Endothelial cell of umbilical vein (primary cell): ENCODE data around the gene LCE2A.

Source experiments
- FOS ChIP-seq: IDR thresholded peaks from 2 replicates; pipeline ENCODE4 v1.6.1; 2011; ENCODE audit warnings: mild to moderate bottlenecking, low read length, moderate library complexity, borderline replicate concordance; ENCODE audit not compliant: insufficient read depth
- POLR2A ChIP-seq: IDR thresholded peaks from 2 replicates; pipeline ENCODE4 v1.6.1; 2012; ENCODE audit warnings: low read depth, mild to moderate bottlenecking, control low read depth, low read length
- TF ChIP-seq, protein P1 (sequence below), 2 donors: IDR thresholded peaks; 1 replicate in 1 of 2; 2 replicates in 1 of 2; pipeline ENCODE4 v1.5.1; 2011; ENCODE audit warnings: low read length in 2 of 2, mild to moderate bottlenecking in 2 of 2, moderate library complexity in 2 of 2, control low read depth in 1 of 2, inconsistent platforms in 1 of 2, low read depth in 1 of 2; ENCODE audit not compliant: insufficient read depth in 1 of 2; ENCODE audit errors: extremely low read depth in 1 of 2
- TF ChIP-seq, protein P2 (sequence below): IDR thresholded peaks from 2 replicates; pipeline ENCODE4 v1.6.1; 2011; ENCODE audit not compliant: insufficient read depth, insufficient read length

- TF ChIP-seq, protein P1, sequence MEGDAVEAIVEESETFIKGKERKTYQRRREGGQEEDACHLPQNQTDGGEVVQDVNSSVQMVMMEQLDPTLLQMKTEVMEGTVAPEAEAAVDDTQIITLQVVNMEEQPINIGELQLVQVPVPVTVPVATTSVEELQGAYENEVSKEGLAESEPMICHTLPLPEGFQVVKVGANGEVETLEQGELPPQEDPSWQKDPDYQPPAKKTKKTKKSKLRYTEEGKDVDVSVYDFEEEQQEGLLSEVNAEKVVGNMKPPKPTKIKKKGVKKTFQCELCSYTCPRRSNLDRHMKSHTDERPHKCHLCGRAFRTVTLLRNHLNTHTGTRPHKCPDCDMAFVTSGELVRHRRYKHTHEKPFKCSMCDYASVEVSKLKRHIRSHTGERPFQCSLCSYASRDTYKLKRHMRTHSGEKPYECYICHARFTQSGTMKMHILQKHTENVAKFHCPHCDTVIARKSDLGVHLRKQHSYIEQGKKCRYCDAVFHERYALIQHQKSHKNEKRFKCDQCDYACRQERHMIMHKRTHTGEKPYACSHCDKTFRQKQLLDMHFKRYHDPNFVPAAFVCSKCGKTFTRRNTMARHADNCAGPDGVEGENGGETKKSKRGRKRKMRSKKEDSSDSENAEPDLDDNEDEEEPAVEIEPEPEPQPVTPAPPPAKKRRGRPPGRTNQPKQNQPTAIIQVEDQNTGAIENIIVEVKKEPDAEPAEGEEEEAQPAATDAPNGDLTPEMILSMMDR (IDR thresholded peaks at IDR 0.05; ENCODE audit: extremely low read depth in 1 of 2, insufficient read depth in 1 of 2, low read depth in 1 of 2, low read length in 2 of 2), result no peak
- TF ChIP-seq, protein P2, sequence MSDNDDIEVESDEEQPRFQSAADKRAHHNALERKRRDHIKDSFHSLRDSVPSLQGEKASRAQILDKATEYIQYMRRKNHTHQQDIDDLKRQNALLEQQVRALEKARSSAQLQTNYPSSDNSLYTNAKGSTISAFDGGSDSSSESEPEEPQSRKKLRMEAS, result no peak
- no peak for TF ChIP-seq FOS
- TF ChIP-seq POLR2A, result no peak
Observed at GRCh38 chr1:152699746-152700145, 1.6 kb downstream of the LCE2A start.
